Nephron progenitor cell (in vitro differentiated cells): Measurements from ENCODE around the gene POP5.
A peak's percentile ranks its signal among the peaks of the same experiment; 100 is the strongest.

Experiments
- DNase-seq: peaks from one replicate; pipeline ENCODE4 v3.0.0; 2021
- H3K27ac Mint-ChIP-seq: 2 replicates; pipeline ENCODE4 v1.8.0; 2021; ENCODE audit warnings: mild to moderate bottlenecking, moderate library complexity, mixed read lengths
- H3K27me3 Mint-ChIP-seq: 2 replicates; pipeline ENCODE4 v1.8.0; 2021; ENCODE audit warnings: mild to moderate bottlenecking, low read depth, mixed read lengths; ENCODE audit not compliant: poor library complexity
- H3K36me3 Mint-ChIP-seq: 2 replicates; pipeline ENCODE4 v1.8.0; 2021; ENCODE audit warnings: low read depth, mixed read lengths
- H3K4me1 Mint-ChIP-seq: 2 replicates; pipeline ENCODE4 v1.8.0; 2021; ENCODE audit warnings: mixed read lengths
- H3K4me3 Mint-ChIP-seq: 2 replicates; pipeline ENCODE4 v1.8.0; 2021; ENCODE audit warnings: mild to moderate bottlenecking, moderate library complexity, mixed read lengths
- H3K9me3 Mint-ChIP-seq: 2 replicates; pipeline ENCODE4 v1.8.0; 2021; ENCODE audit warnings: mild to moderate bottlenecking, moderate library complexity, mixed read lengths
- CTCF ChIP-seq: fragments of 200-600 bp; sonication (generic); IDR thresholded peaks from 2 replicates; pipeline ENCODE4 v1.5.0; 2021; ENCODE audit warnings: antibody characterized with exemption

Gene POP5

GRCh38 chr12:120571299-120571698, 9.9 kb downstream of the POP5 start:
- no peak for DNase-seq
- no peaks in the 10 kb centered on the region for H3K27me3 Mint-ChIP-seq
- H3K4me3 Mint-ChIP-seq, result no peak overlapping the region
- H3K36me3 Mint-ChIP-seq, result peaks cover 72% of the 10 kb centered on the region
- no peak for TF ChIP-seq CTCF
- peak overlapping the region; percentile 16 for H3K27ac Mint-ChIP-seq
- H3K9me3 Mint-ChIP-seq, result no peaks in the 10 kb centered on the region
- H3K4me1 Mint-ChIP-seq, result no peaks in the 10 kb centered on the region

GRCh38 chr12:120563495-120563894, 17.7 kb downstream of the POP5 start:
- H3K4me1 Mint-ChIP-seq, result peaks cover 10% of the 10 kb centered on the region
- H3K36me3 Mint-ChIP-seq, result peaks cover 75% of the 10 kb centered on the region
- no peaks in the 10 kb centered on the region for H3K9me3 Mint-ChIP-seq
- peak overlapping the region; percentile 81 for H3K27ac Mint-ChIP-seq
- no peak for TF ChIP-seq CTCF
- peaks cover 4% of the 10 kb centered on the region for H3K27me3 Mint-ChIP-seq
- no peak overlapping the region for H3K4me3 Mint-ChIP-seq
- no peak for DNase-seq

- Mint-ChIP-seq H3K9me3 (no peaks in the 10 kb centered on the region), H3K36me3 (peaks cover 78% of the 10 kb centered on the region), H3K4me1 (peaks cover 10% of the 10 kb centered on the region), H3K27ac (peak overlapping the region; percentile 81), H3K4me3 (no peak overlapping the region), H3K27me3 (peaks cover 4% of the 10 kb centered on the region)
- DNase-seq, result no peak
- no peak for TF ChIP-seq CTCF
Observed at GRCh38 chr12:120562906-120563305, 18.3 kb downstream of the POP5 start.

GRCh38 chr12:120557589-120557988, 23.6 kb downstream of the POP5 start:
- DNase-seq, result no peak
- Mint-ChIP-seq H3K36me3 (peaks cover 57% of the 10 kb centered on the region), H3K4me1 (peaks cover 2% of the 10 kb centered on the region)

GRCh38 chr12:120554678-120555077, 26.5 kb downstream of the POP5 start:
- no peak overlapping the region for H3K27ac Mint-ChIP-seq
- TF ChIP-seq CTCF, result no peak

More at GRCh38 chr12:120557589-120557988, 23.6 kb downstream of the POP5 start:
- H3K27me3 Mint-ChIP-seq, result no peaks in the 10 kb centered on the region
- H3K9me3 Mint-ChIP-seq, result no peaks in the 10 kb centered on the region
- no peak overlapping the region for H3K4me3 Mint-ChIP-seq
- H3K27ac Mint-ChIP-seq, result no peak overlapping the region
- no peak for TF ChIP-seq CTCF

GRCh38 chr12:120546050-120546386, 35.2 kb downstream of the POP5 start:
- H3K27ac Mint-ChIP-seq, result no peak overlapping the region
- no peak for DNase-seq
- peaks cover 36% of the 10 kb centered on the region for H3K36me3 Mint-ChIP-seq
- no peak for TF ChIP-seq CTCF
- H3K4me1 Mint-ChIP-seq, result peaks cover 4% of the 10 kb centered on the region
- H3K9me3 Mint-ChIP-seq, result no peaks in the 10 kb centered on the region
- no peak overlapping the region for H3K4me3 Mint-ChIP-seq
- H3K27me3 Mint-ChIP-seq, result no peaks in the 10 kb centered on the region

More at GRCh38 chr12:120554678-120555077, 26.5 kb downstream of the POP5 start:
- Mint-ChIP-seq H3K4me1 (no peaks in the 10 kb centered on the region), H3K9me3 (no peaks in the 10 kb centered on the region), H3K4me3 (no peak overlapping the region), H3K36me3 (peaks cover 41% of the 10 kb centered on the region), H3K27me3 (no peaks in the 10 kb centered on the region)
- DNase-seq, result no peak
